Heart left ventricle (tissue), 16 donors: ENCODE results near the gene C4B. TPM values are rescaled to one million over a fixed set of nuclear protein-coding genes. Genes with fewer than 3 reads are reported as not detected.
A peak's percentile ranks its signal among the peaks of the same experiment; 100 is the strongest.

ENCODE experiments used
- ATAC-seq, 4 donors: fragments of 200-7000 bp; cut with Tn5 transposase; one replicate each; pipeline ENCODE4 v1.9.1; 2020 to 2022; ENCODE audit warnings: moderate library complexity in 4 of 4, mild to moderate bottlenecking in 3 of 4, moderate number of reproducible peaks in 1 of 4
- DNase-seq, 5 donors: peaks; one replicate each; pipeline ENCODE4 v3.0.0-alpha.2; 2020
- H3K27ac ChIP-seq, 12 donors: fragments of 200-600 bp; sonication (generic) in 4 of 12; one replicate each; pipeline versions ENCODE4 v1.5.0 to v1.8.0; 2016 to 2022; ENCODE audit warnings: mild to moderate bottlenecking in 2 of 12
- H3K27me3 ChIP-seq, 9 donors: fragments of 200-600 bp; sonication (generic) in 2 of 9; one replicate each; pipeline versions ENCODE4 v1.5.1 to v1.8.0; 2016 to 2022; ENCODE audit warnings: mild to moderate bottlenecking in 3 of 9
- H3K36me3 ChIP-seq, 9 donors: fragments of 200-600 bp; sonication (generic) in 2 of 9; one replicate each; pipeline versions ENCODE4 v1.5.0 to v1.8.0; 2018 to 2022; ENCODE audit warnings: mild to moderate bottlenecking in 2 of 9
- H3K4me1 ChIP-seq, 12 donors: fragments of 200-600 bp; sonication (generic) in 4 of 12; one replicate each; pipeline versions ENCODE4 v1.5.0 to v1.8.0; 2016 to 2022; ENCODE audit warnings: mild to moderate bottlenecking in 3 of 12
- H3K4me3 ChIP-seq, 12 donors: fragments of 200-600 bp; sonication (generic) in 4 of 12; one replicate each; pipeline versions ENCODE4 v1.5.0 to v1.8.0; 2017 to 2022; ENCODE audit warnings: mild to moderate bottlenecking in 9 of 12, moderate library complexity in 4 of 12
- H3K9me3 ChIP-seq, 12 donors: fragments of 200-600 bp; sonication (generic) in 4 of 12; one replicate each; pipeline versions ENCODE4 v1.5.0 to v1.8.0; 2016 to 2022; ENCODE audit warnings: mild to moderate bottlenecking in 1 of 12
- POLR2A ChIP-seq, 2 donors: fragments of 450-650 bp; IDR thresholded peaks; one replicate each; pipeline ENCODE4 v1.6.1; 2017; ENCODE audit warnings: antibody characterized with exemption in 2 of 2, mild to moderate bottlenecking in 2 of 2, moderate library complexity in 2 of 2
- WGBS, 4 donors: extraction: QIAGEN DNeasy Blood & Tissue Kit in 2 of 4; methylation state at CpG; one replicate each; pipeline versions ENCODE4 v1.1.5 to v1.1.7; 2013 to 2018; 5-methylcytosine and 5-hydroxymethylcytosine counted together
- intact Hi-C, 10 donors: fragments of 100-400 bp; cut with DNase I; formaldehyde crosslinking; loops; one replicate each; pipeline versions ENCODE4 v1.11.1 to v1.14.2; 2022
- polyA plus RNA-seq, 2 donors: library from polyadenylated mRNA; stranded (reverse); fragments of 200-250 nt; gene quantifications; one replicate each; pipeline ENCODE4 v1.2.3, GENCODE V29; 2013
- total RNA-seq, 9 donors: library from RNA; depleted of rRNA in 2 of 9; stranded (reverse); fragments of >200 nt in 2 of 9; fragmentation: NEBNext Ultra II Directional in 3 of 9; extraction: Animal tissue kit (Norgen Biotek cat#: 25700) in 3 of 9; gene quantifications; one replicate each; pipeline versions ENCODE4 v1.1.0 to v1.2.4, GENCODE V29; 2016 to 2023
- TF ChIP-seq, protein P1 (sequence below), 12 donors: fragments of 200-600 bp; sonication (generic) in 4 of 12; IDR thresholded peaks; one replicate each; pipeline versions ENCODE4 v1.5.0 to v1.8.0; 2018 to 2022; ENCODE audit warnings: antibody characterized with exemption in 12 of 12, mild to moderate bottlenecking in 5 of 12
- donor health status: ischemic (EF 13 %, LVEDD 7.1; RV severe dilation, severe dysfunction).
- donor health status: healthy with polysubstance abuse.
- donor health status: DM: no; HTN: yes; CAD: no.
- donor health status: DM: no; HTN: no; CAD: no.
- donor health status: ischemic (EF 25% LVEDD 6.9; RV normal size, moderate dysfunction).
- donor health status: ischemic (EF 25% LVEDD 5.7; RV mildly dilated, moderate dysfunction).
- donor health status: healthy.
- donor health status: DM: yes; HTN: yes; CAD: no.
- donor health status: ischemic (EF 35%, LVEDD 5.7; RV mildly dilated, moderate dysfunction).
- donor health status: nonischemic (EF 11% LVEDD 7.7; RV severe dilation, severe dysfunction).
- donor health status: DM: yes; HTN: yes; CAD: no.
- donor health status: PGD.
- donor health status: ischemic (EF 29% LVEDD 5.4; RV normal size, mild dysfunction).
- donor health status: nonischemic (EF 23%, LVEDD 6.1; RV moderate dilation, normal function).

The C4B gene
- total and polyA plus RNA-seq, 11 donors, result 30.8 to 307 (median 73.9) TPM

- Histone ChIP-seq H3K27me3 (peaks cover 0 to 13% (median 0%) of the 10 kb centered on the region in 9 donors), H3K36me3 (peaks cover 0 to 84% (median 39%) of the 10 kb centered on the region in 9 donors), H3K9me3 (no peaks in the 10 kb centered on the region), H3K27ac (peak overlapping the region in 10 of 12 donors; percentile 20 to 85 (median 56)), H3K4me3 (no peak overlapping the region), H3K4me1 (peaks cover 0 to 49% (median 14%) of the 10 kb centered on the region in 12 donors)
- intact Hi-C loops, result loop anchor here in 1 of 10 donors (10.0 kb wide), 1 partner anchor 72 kb away; the partner anchor contains the start of genes PPT2 and PRRT1
- WGBS, 4 donors, result 56 to 78% (median 67%) methylated on average over 8 to 9 of the region's 9 CpGs
- ATAC-seq (peak; percentile 11 to 69 (median 49)), DNase-seq (peak in 3 of 5 donors; percentile 46 to 78 (median 78))
- TF ChIP-seq POLR2A (IDR thresholded peaks at IDR 0.05), result no peak
- TF ChIP-seq, protein P1, sequence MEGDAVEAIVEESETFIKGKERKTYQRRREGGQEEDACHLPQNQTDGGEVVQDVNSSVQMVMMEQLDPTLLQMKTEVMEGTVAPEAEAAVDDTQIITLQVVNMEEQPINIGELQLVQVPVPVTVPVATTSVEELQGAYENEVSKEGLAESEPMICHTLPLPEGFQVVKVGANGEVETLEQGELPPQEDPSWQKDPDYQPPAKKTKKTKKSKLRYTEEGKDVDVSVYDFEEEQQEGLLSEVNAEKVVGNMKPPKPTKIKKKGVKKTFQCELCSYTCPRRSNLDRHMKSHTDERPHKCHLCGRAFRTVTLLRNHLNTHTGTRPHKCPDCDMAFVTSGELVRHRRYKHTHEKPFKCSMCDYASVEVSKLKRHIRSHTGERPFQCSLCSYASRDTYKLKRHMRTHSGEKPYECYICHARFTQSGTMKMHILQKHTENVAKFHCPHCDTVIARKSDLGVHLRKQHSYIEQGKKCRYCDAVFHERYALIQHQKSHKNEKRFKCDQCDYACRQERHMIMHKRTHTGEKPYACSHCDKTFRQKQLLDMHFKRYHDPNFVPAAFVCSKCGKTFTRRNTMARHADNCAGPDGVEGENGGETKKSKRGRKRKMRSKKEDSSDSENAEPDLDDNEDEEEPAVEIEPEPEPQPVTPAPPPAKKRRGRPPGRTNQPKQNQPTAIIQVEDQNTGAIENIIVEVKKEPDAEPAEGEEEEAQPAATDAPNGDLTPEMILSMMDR (IDR thresholded peaks at IDR 0.05), result no peak
These were observed 68.3 kb downstream of the C4B start for GRCh38 chr6:32082935-32083334.

DNA sequence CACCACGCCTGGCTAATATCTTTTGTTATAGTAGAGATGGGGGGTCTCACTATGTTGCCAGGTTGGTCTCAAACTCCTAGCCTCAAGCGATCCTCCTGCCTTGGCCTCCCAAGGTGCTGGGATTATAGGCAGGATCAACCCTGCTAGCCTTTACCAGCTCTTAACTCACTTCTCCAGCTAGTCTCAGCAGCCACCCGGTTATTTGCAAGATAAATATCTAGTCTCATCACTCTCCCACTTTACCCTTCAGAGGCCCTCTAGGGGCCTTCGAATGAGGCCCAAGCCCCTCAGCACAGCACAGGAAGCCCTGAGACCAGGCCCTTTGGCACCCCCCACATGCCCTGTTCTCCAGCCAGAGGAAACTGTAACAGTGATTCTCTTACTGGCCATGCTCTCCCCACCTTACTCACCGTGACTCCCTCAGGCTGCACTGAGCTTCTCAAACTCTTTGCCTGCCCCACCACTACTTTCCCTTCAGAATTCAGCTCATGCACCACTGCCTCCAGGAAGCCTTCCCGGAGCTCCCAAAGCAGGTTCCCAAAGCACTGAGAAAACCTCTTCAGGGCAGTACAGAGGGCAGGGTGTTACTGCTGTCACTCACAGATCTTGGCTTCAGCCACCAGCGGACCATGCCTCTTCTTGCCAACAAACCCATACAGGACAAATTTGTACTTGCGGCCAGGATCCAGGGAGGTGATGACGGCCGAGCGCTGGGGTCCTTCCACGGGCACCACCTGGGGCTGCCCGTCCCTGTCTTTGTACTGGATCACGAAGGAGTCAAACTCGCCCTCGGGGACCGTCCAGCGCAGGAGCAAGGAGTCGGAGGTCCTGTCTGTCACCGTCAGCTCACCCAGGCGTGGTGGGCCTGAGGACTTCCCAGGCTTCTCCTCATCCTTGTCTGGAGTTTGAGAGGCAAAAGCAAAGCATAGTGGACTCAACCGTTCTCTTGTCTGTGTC lies 69.5 kb downstream of the C4B start:
- H3K36me3 ChIP-seq, result peaks cover 0 to 81% (median 33%) of the 10 kb centered on the region in 9 donors
- H3K4me3 ChIP-seq, result no peak overlapping the region
- H3K9me3 ChIP-seq, result no peaks in the 10 kb centered on the region
- DNase-seq, result peak in 1 of 5 donors; percentile 17
- intact Hi-C loops, result loop anchor here in 1 of 10 donors (10.0 kb wide), 1 partner anchor 71 kb away; the partner anchor contains the start of genes PPT2 and PRRT1
- WGBS, 4 donors, result 91 to 94% (median 92%) methylated on average over 20 to 22 of the region's 22 CpGs
- peaks cover 0 to 17% (median 0%) of the 10 kb centered on the region in 9 donors for H3K27me3 ChIP-seq
- no peak for ATAC-seq
- TF ChIP-seq POLR2A (IDR thresholded peaks at IDR 0.05), result no peak
- TF ChIP-seq, protein P1 (IDR thresholded peaks at IDR 0.05), result no peak
- peaks cover 0 to 57% (median 15%) of the 10 kb centered on the region in 12 donors for H3K4me1 ChIP-seq
- H3K27ac ChIP-seq, result peak overlapping the region in 4 of 12 donors; percentile 40 to 78 (median 52)

- Histone ChIP-seq H3K36me3 (peaks cover 0 to 81% (median 29%) of the 10 kb centered on the region in 9 donors), H3K4me1 (peaks cover 0 to 57% (median 15%) of the 10 kb centered on the region in 12 donors), H3K9me3 (no peaks in the 10 kb centered on the region), H3K27ac (no peak overlapping the region), H3K27me3 (peaks cover 0 to 17% (median 0%) of the 10 kb centered on the region in 9 donors), H3K4me3 (no peak overlapping the region)
- intact Hi-C loops, result loop anchor here in 3 of 10 donors (5.0 to 10.0 kb wide), 3 partner anchors 38 to 70 kb away; partner anchors contain the start of genes PPT2 (in 2 of the 3) and PRRT1 (in 2 of the 3)
- TF ChIP-seq POLR2A (IDR thresholded peaks at IDR 0.05), result no peak
- TF ChIP-seq, protein P1 (IDR thresholded peaks at IDR 0.05), result no peak
- 76 to 89% (median 85%) methylated on average over 2 of the region's 2 CpGs for WGBS, 4 donors
- ATAC-seq (no peak), DNase-seq (no peak)
These were observed 70.2 kb downstream of the C4B start for GRCh38 chr6:32084780-32085179.

Other genes starting within 250 kb of the C4B start
- 10 to 100 TPM in 7 of 9 donors, 1 to 10 TPM in 2; 8.0 to 25.8 (median 16.1) TPM for gene VWA7, start 237.5 kb upstream of the C4B start, total RNA-seq
- 1 to 10 TPM; 4.0 to 6.2 TPM for gene VWA7, start 237.5 kb upstream of the C4B start, polyA plus RNA-seq
- 10 to 100 TPM; 18.6 to 61.8 (median 26.1) TPM for gene VARS1, start 219.0 kb upstream of the C4B start, total RNA-seq
- gene VARS1, start 219.0 kb upstream of the C4B start, polyA plus RNA-seq, result 10 to 100 TPM; 21.9 to 54.6 TPM
- 10 to 100 TPM; 22.9 to 37.4 (median 25.9) TPM for gene LSM2, start 207.8 kb upstream of the C4B start, total RNA-seq
- 10 to 100 TPM; 27.5 to 64.7 TPM for gene LSM2, start 207.8 kb upstream of the C4B start, polyA plus RNA-seq
- 1 to 10 TPM; 1.3 to 3.6 (median 1.8) TPM for gene HSPA1L, start 199.5 kb upstream of the C4B start, total RNA-seq
- gene HSPA1L, start 199.5 kb upstream of the C4B start, polyA plus RNA-seq, result 1 to 10 TPM in 1 of 2 donors, under 1 TPM in 1; 0.95 to 1.9 TPM
- 100 to 1,000 TPM; 169 to 412 (median 197) TPM for gene HSPA1A, start 199.3 kb upstream of the C4B start, total RNA-seq
- 100 to 1,000 TPM; 157 to 179 TPM for gene HSPA1A, start 199.3 kb upstream of the C4B start, polyA plus RNA-seq
- 100 to 1,000 TPM; 120 to 306 (median 146) TPM for gene HSPA1B, start 187.1 kb upstream of the C4B start, total RNA-seq
- gene HSPA1B, start 187.1 kb upstream of the C4B start, polyA plus RNA-seq, result 100 to 1,000 TPM in 1 of 2 donors, 10 to 100 TPM in 1; 35.2 to 149 TPM
- gene NEU1, start 152.0 kb upstream of the C4B start, total RNA-seq, result 10 to 100 TPM; 18.7 to 39.5 (median 27.6) TPM
- gene NEU1, start 152.0 kb upstream of the C4B start, polyA plus RNA-seq, result 10 to 100 TPM; 19.1 to 63.1 TPM
- not detected for gene SLC44A4, start 135.8 kb upstream of the C4B start, total RNA-seq
- under 1 TPM in 1 of 2 donors, not detected in 1; 0.07 TPM for gene SLC44A4, start 135.8 kb upstream of the C4B start, polyA plus RNA-seq
- gene EHMT2, start 117.1 kb upstream of the C4B start, total RNA-seq, result 10 to 100 TPM in 8 of 9 donors, 1 to 10 TPM in 1; 9.0 to 22.1 (median 14.8) TPM
- gene EHMT2, start 117.1 kb upstream of the C4B start, polyA plus RNA-seq, result 10 to 100 TPM; 12.9 to 15.2 TPM
- 1 to 10 TPM in 8 of 9 donors, under 1 TPM in 1; 0.99 to 4.3 (median 2.3) TPM for gene ZBTB12, start 112.7 kb upstream of the C4B start, total RNA-seq
- 1 to 10 TPM; 2.2 to 2.8 TPM for gene ZBTB12, start 112.7 kb upstream of the C4B start, polyA plus RNA-seq
- 100 to 1,000 TPM in 1 of 9 donors, 10 to 100 TPM in 1, 1 to 10 TPM in 6, under 1 TPM in 1; 0.69 to 103 (median 5.3) TPM for gene C2, start 87.1 kb upstream of the C4B start, total RNA-seq
- 1 to 10 TPM; 1.0 to 1.3 TPM for gene C2, start 87.1 kb upstream of the C4B start, polyA plus RNA-seq
- gene CFB, start 68.7 kb upstream of the C4B start, total RNA-seq, result 100 to 1,000 TPM in 1 of 9 donors, 10 to 100 TPM in 1, 1 to 10 TPM in 7; 3.0 to 151 (median 5.3) TPM
- 1 to 10 TPM; 3.7 to 5.4 TPM for gene CFB, start 68.7 kb upstream of the C4B start, polyA plus RNA-seq
- gene NELFE, start 55.8 kb upstream of the C4B start, total RNA-seq, result 10 to 100 TPM; 37.2 to 82.0 (median 46.4) TPM
- gene NELFE, start 55.8 kb upstream of the C4B start, polyA plus RNA-seq, result 10 to 100 TPM; 35.4 to 82.0 TPM
- gene SKIC2, start 55.6 kb upstream of the C4B start, total RNA-seq, result 10 to 100 TPM; 24.5 to 51.8 (median 36.4) TPM
- gene SKIC2, start 55.6 kb upstream of the C4B start, polyA plus RNA-seq, result 10 to 100 TPM; 29.3 to 35.1 TPM
- 10 to 100 TPM in 8 of 9 donors, 1 to 10 TPM in 1; 9.4 to 17.8 (median 12.8) TPM for gene DXO, start 42.7 kb upstream of the C4B start, total RNA-seq
- 10 to 100 TPM; 11.3 to 14.3 TPM for gene DXO, start 42.7 kb upstream of the C4B start, polyA plus RNA-seq
- gene C4A, start 32.7 kb upstream of the C4B start, total RNA-seq, result 100 to 1,000 TPM in 3 of 9 donors, 10 to 100 TPM in 6; 51.6 to 301 (median 82.4) TPM
- gene C4A, start 32.7 kb upstream of the C4B start, polyA plus RNA-seq, result 10 to 100 TPM; 34.5 to 34.6 TPM
- gene CYP21A2, start 23.6 kb downstream of the C4B start, total RNA-seq, result 1 to 10 TPM in 1 of 9 donors, under 1 TPM in 6, not detected in 2; 0.14 to 3.0 (median 0.69) TPM
- 1 to 10 TPM in 1 of 2 donors, under 1 TPM in 1; 0.11 to 1.0 TPM for gene CYP21A2, start 23.6 kb downstream of the C4B start, polyA plus RNA-seq
- gene TNXB, start 94.5 kb downstream of the C4B start, total RNA-seq, result 100 to 1,000 TPM in 3 of 9 donors, 10 to 100 TPM in 6; 17.8 to 234 (median 56.9) TPM
- gene TNXB, start 94.5 kb downstream of the C4B start, polyA plus RNA-seq, result 10 to 100 TPM; 23.8 to 47.9 TPM
- 10 to 100 TPM; 11.1 to 56.8 (median 28.7) TPM for gene ATF6B, start 113.5 kb downstream of the C4B start, total RNA-seq
- gene ATF6B, start 113.5 kb downstream of the C4B start, polyA plus RNA-seq, result 10 to 100 TPM; 26.8 to 28.8 TPM
- 1 to 10 TPM; 1.3 to 3.7 (median 2.9) TPM for gene FKBPL, start 115.5 kb downstream of the C4B start, total RNA-seq
- gene FKBPL, start 115.5 kb downstream of the C4B start, polyA plus RNA-seq, result 1 to 10 TPM; 2.9 to 9.3 TPM
- 1 to 10 TPM in 1 of 9 donors, under 1 TPM in 8; 0.28 to 1.1 (median 0.61) TPM for gene PRRT1, start 137.1 kb downstream of the C4B start, total RNA-seq
- under 1 TPM; 0.82 to 0.95 TPM for gene PRRT1, start 137.1 kb downstream of the C4B start, polyA plus RNA-seq
- gene PPT2, start 139.3 kb downstream of the C4B start, total RNA-seq, result 10 to 100 TPM; 17.1 to 34.0 (median 22.7) TPM
- gene PPT2, start 139.3 kb downstream of the C4B start, polyA plus RNA-seq, result 10 to 100 TPM; 13.1 to 21.6 TPM
- gene EGFL8, start 149.8 kb downstream of the C4B start, total RNA-seq, result 10 to 100 TPM in 2 of 9 donors, 1 to 10 TPM in 7; 2.4 to 11.2 (median 6.1) TPM
- 1 to 10 TPM; 4.3 to 8.1 TPM for gene EGFL8, start 149.8 kb downstream of the C4B start, polyA plus RNA-seq
- 10 to 100 TPM; 45.5 to 61.7 (median 51.0) TPM for gene AGPAT1, start 161.3 kb downstream of the C4B start, total RNA-seq
- gene AGPAT1, start 161.3 kb downstream of the C4B start, polyA plus RNA-seq, result 10 to 100 TPM; 43.5 to 79.1 TPM
- 100 to 1,000 TPM in 2 of 9 donors, 10 to 100 TPM in 7; 62.7 to 136 (median 84.5) TPM for gene RNF5, start 163.6 kb downstream of the C4B start, total RNA-seq
- gene RNF5, start 163.6 kb downstream of the C4B start, polyA plus RNA-seq, result 100 to 1,000 TPM in 1 of 2 donors, 10 to 100 TPM in 1; 95.1 to 132 TPM
- gene AGER, start 169.5 kb downstream of the C4B start, total RNA-seq, result 1 to 10 TPM in 6 of 9 donors, under 1 TPM in 2, not detected in 1; 0.69 to 5.7 (median 2.2) TPM
- gene AGER, start 169.5 kb downstream of the C4B start, polyA plus RNA-seq, result 1 to 10 TPM; 1.4 to 1.6 TPM
- gene PBX2, start 175.4 kb downstream of the C4B start, total RNA-seq, result 10 to 100 TPM; 25.3 to 60.4 (median 39.7) TPM
- gene PBX2, start 175.4 kb downstream of the C4B start, polyA plus RNA-seq, result 10 to 100 TPM; 35.7 to 42.1 TPM
- gene GPSM3, start 177.8 kb downstream of the C4B start, total RNA-seq, result 10 to 100 TPM in 2 of 9 donors, 1 to 10 TPM in 7; 1.6 to 41.0 (median 3.8) TPM
- 1 to 10 TPM; 2.9 to 5.5 TPM for gene GPSM3, start 177.8 kb downstream of the C4B start, polyA plus RNA-seq
- 10 to 100 TPM; 15.8 to 55.5 (median 24.6) TPM for gene NOTCH4, start 209.3 kb downstream of the C4B start, total RNA-seq
- 10 to 100 TPM; 32.8 to 42.2 TPM for gene NOTCH4, start 209.3 kb downstream of the C4B start, polyA plus RNA-seq